PC-9 (cell line): ENCODE measurements around the gene LARGE2. TPM values are rescaled to one million over a fixed set of nuclear protein-coding genes. Genes with fewer than 3 reads are reported as not detected.

Experiments
- BruUV-seq: library from RNA; stranded (reverse); fragments of 400-500 nt; replicated peaks from 2 replicates; lab custom pipeline; 2021; lab: Mats Ljungman, UMichigan
- CTCF ChIA-PET: fragments of 300-600 bp; sonication (Branson Sonifier 250); formaldehyde crosslinking; loops from one replicate; lab custom pipeline; 2022; ENCODE audit warnings: antibody characterized with exemption; lab: Charles Lee
- POLR2A ChIA-PET: fragments of 300-600 bp; sonication (Branson Sonifier 250); formaldehyde crosslinking; loops from one replicate; lab custom pipeline; 2022; ENCODE audit warnings: antibody characterized with exemption; ENCODE audit not compliant: unreplicated experiment; lab: Charles Lee
- DNase-seq, 2 experiments: peaks; one replicate each; pipeline versions ENCODE4 v3.0.0 to v3.0.0-alpha.2; 2015 to 2022; ENCODE audit warnings: mixed read lengths in 1 of 2
- H2AFZ ChIP-seq: fragments of 200-600 bp; sonication (generic); 2 replicates; pipeline ENCODE4 v1.8.1; 2017; ENCODE audit warnings: antibody characterized with exemption
- H3F3A ChIP-seq: fragments of 200-600 bp; sonication (generic); 2 replicates; pipeline ENCODE4 v1.8.1; 2017; ENCODE audit warnings: antibody characterized with exemption, mild to moderate bottlenecking, low read depth; ENCODE audit not compliant: insufficient read depth
- H3K27ac ChIP-seq: fragments of 200-600 bp; sonication (generic); 2 replicates; pipeline ENCODE4 v1.6.1; 2016; ENCODE audit warnings: mixed run types
- H3K27me3 ChIP-seq: fragments of 200-600 bp; sonication (generic); 2 replicates; pipeline ENCODE4 v1.6.1; 2016; ENCODE audit warnings: low read depth, mixed run types; ENCODE audit not compliant: insufficient read depth
- H3K36me3 ChIP-seq: fragments of 200-600 bp; sonication (generic); 2 replicates; pipeline ENCODE4 v1.6.1; 2016; ENCODE audit warnings: low read depth, mixed run types
- H3K4me1 ChIP-seq: fragments of 200-600 bp; sonication (generic); replicated peaks from 2 replicates; pipeline ENCODE4 v1.6.1; 2016; ENCODE audit warnings: mixed run types; ENCODE audit not compliant: insufficient read depth
- H3K4me2 ChIP-seq: fragments of 200-600 bp; sonication (generic); 2 replicates; pipeline ENCODE4 v1.6.1; 2017; ENCODE audit warnings: mixed run types
- H3K4me3 ChIP-seq: fragments of 200-600 bp; sonication (generic); 2 replicates; pipeline ENCODE4 v1.6.1; 2016; ENCODE audit warnings: mixed run types
- H3K79me2 ChIP-seq: fragments of 200-600 bp; sonication (generic); 2 replicates; pipeline ENCODE4 v1.6.1; 2017; ENCODE audit warnings: low read depth, mixed run types
- H3K9me2 ChIP-seq: fragments of 200-600 bp; sonication (generic); 2 replicates; pipeline ENCODE4 v1.8.1; 2017; ENCODE audit warnings: mild to moderate bottlenecking; ENCODE audit not compliant: insufficient read depth
- H3K9me3 ChIP-seq: fragments of 200-600 bp; sonication (generic); 2 replicates; pipeline ENCODE4 v1.8.1; 2016; ENCODE audit warnings: low read depth; ENCODE audit not compliant: insufficient read depth
- H4K20me1 ChIP-seq: fragments of 200-600 bp; sonication (generic); 2 replicates; pipeline ENCODE4 v1.8.1; 2017; ENCODE audit not compliant: insufficient read depth
- EZH2 ChIP-seq: fragments of 200-600 bp; sonication (generic); IDR thresholded peaks from 2 replicates; pipeline ENCODE4 v1.8.0; 2017; ENCODE audit warnings: antibody characterized with exemption, low read depth
- intact Hi-C: fragments of 100-400 bp; cut with micrococcal nuclease; formaldehyde crosslinking; loops from one replicate; pipeline ENCODE4 v1.10.0; 2022; ENCODE audit not compliant: unreplicated experiment
- total RNA-seq: library from RNA; stranded (reverse); gene quantifications from 2 replicates; pipeline ENCODE4 v1.2.3, GENCODE V29; 2021
- TF ChIP-seq, protein P1 (sequence below): fragments of 200-600 bp; sonication (generic); conservative IDR thresholded peaks from 2 replicates; pipeline ENCODE4 v1.6.1; 2017; ENCODE audit warnings: mixed run types, antibody characterized with exemption, mild to moderate bottlenecking, moderate library complexity

LARGE2 gene
- total RNA-seq, 1 experiment from 2014 or later: 2.6 TPM

- Histone ChIP-seq H4K20me1 (no peaks in the 10 kb centered on the region; the same call in 1 of the 2 replicates), H3K4me3 (no peak overlapping the region), H3K9me3 (no peaks in the 10 kb centered on the region), H3K4me1 (no peaks in the 10 kb centered on the region), H3K27me3 (no peaks in the 10 kb centered on the region), H3K9me2 (no peaks in the 10 kb centered on the region), H3F3A (0 out of 2 replicates have a peak, but pooled peaks cover 3% of the 10 kb centered on the region), H3K27ac (no peak overlapping the region), H3K79me2 (no peaks in the 10 kb centered on the region), H3K4me2 (no peak overlapping the region), H3K36me3 (no peaks in the 10 kb centered on the region; the same call in 1 of the 2 replicates), H2AFZ (no peak overlapping the region)
- ChIA-PET POLR2A (no interaction called here), CTCF (no interaction called here)
- no peak for DNase-seq
- intact Hi-C loops: no loop called here
- BruUV-seq: no TSS peak
- TF ChIP-seq, protein P1, sequence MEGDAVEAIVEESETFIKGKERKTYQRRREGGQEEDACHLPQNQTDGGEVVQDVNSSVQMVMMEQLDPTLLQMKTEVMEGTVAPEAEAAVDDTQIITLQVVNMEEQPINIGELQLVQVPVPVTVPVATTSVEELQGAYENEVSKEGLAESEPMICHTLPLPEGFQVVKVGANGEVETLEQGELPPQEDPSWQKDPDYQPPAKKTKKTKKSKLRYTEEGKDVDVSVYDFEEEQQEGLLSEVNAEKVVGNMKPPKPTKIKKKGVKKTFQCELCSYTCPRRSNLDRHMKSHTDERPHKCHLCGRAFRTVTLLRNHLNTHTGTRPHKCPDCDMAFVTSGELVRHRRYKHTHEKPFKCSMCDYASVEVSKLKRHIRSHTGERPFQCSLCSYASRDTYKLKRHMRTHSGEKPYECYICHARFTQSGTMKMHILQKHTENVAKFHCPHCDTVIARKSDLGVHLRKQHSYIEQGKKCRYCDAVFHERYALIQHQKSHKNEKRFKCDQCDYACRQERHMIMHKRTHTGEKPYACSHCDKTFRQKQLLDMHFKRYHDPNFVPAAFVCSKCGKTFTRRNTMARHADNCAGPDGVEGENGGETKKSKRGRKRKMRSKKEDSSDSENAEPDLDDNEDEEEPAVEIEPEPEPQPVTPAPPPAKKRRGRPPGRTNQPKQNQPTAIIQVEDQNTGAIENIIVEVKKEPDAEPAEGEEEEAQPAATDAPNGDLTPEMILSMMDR: no peak
- TF ChIP-seq EZH2: no peak
Observed at GRCh38 chr11:45948356-45948755, 25.9 kb downstream of the LARGE2 start.

- Histone ChIP-seq H3K79me2 (no peaks in the 10 kb centered on the region), H3K27me3 (no peaks in the 10 kb centered on the region), H3F3A (0 out of 2 replicates have a peak, but pooled peaks cover 3% of the 10 kb centered on the region), H3K4me1 (no peaks in the 10 kb centered on the region), H3K36me3 (no peaks in the 10 kb centered on the region; the same call in 1 of the 2 replicates), H2AFZ (no peak overlapping the region), H3K27ac (no peak overlapping the region), H3K9me2 (no peaks in the 10 kb centered on the region), H4K20me1 (no peaks in the 10 kb centered on the region; the same call in 1 of the 2 replicates), H3K4me2 (no peak overlapping the region), H3K9me3 (no peaks in the 10 kb centered on the region), H3K4me3 (no peak overlapping the region)
- TF ChIP-seq, protein P1: no peak
- TF ChIP-seq EZH2: no peak
- no peak for DNase-seq
- CTCF ChIA-PET: no interaction called here
- no TSS peak for BruUV-seq
- intact Hi-C loops: no loop called here
- POLR2A ChIA-PET: no interaction called here
Observed at GRCh38 chr11:45949992-45950407, 27.5 kb downstream of the LARGE2 start.

DNA sequence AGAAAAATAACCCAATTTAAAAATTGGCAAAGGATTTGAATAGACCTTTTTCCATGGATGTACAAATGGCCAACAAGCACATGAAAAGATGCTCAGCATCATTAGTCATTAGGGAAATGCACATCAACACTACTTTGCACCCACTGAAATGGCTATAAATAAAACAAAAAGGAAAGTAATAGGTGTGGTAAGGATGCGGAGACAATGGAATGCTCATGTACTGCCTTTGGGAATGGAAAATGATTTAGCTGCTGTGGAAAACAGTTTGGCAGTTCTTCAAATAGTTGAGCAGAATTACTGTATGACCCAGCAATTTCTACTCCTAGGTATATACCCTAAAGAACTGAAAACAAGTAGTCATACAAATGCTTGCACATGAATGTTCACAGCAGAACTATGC is 37.4 kb downstream of the LARGE2 start:
- Histone ChIP-seq H3K4me3 (no peak overlapping the region), H3K9me2 (no peaks in the 10 kb centered on the region), H2AFZ (no peak overlapping the region), H4K20me1 (0 out of 2 replicates have a peak, but pooled peaks cover 3% of the 10 kb centered on the region), H3K9me3 (no peaks in the 10 kb centered on the region), H3K36me3 (0 out of 2 replicates have a peak, but pooled peaks cover 3% of the 10 kb centered on the region), H3F3A (peaks cover 5% of the 10 kb centered on the region; the same call in 1 of the 2 replicates), H3K27me3 (no peaks in the 10 kb centered on the region), H3K4me2 (no peak overlapping the region), H3K4me1 (no peaks in the 10 kb centered on the region), H3K27ac (no peak overlapping the region), H3K79me2 (no peaks in the 10 kb centered on the region)
- no TSS peak for BruUV-seq
- DNase-seq: no peak
- ChIA-PET CTCF (no interaction called here), POLR2A (no interaction called here)
- intact Hi-C loops: no loop called here
- no peak for TF ChIP-seq EZH2
- TF ChIP-seq, protein P1: no peak
